IMR-90 (cell line): Measurements from ENCODE around the gene IGLL5. TPM values are rescaled to one million over a fixed set of nuclear protein-coding genes. Genes with fewer than 3 reads are reported as not detected.

Experiments used
- ATAC-seq: fragments of 200-7000 bp; cut with Tn5 transposase; 2 replicates; pipeline ENCODE4 v1.9.1; 2020; ENCODE audit warnings: low read depth, mild to moderate bottlenecking, moderate library complexity
- BruUV-seq: library from RNA; stranded (reverse); fragments of 400-500 nt; replicated peaks from 2 replicates; lab custom pipeline; 2021; lab: Mats Ljungman, UMichigan
- CTCF ChIA-PET: fragments of 300-600 bp; formaldehyde crosslinking; extraction: SDS; loops from one replicate; lab custom pipeline; 2021; ENCODE audit warnings: antibody characterized with exemption; lab: Yijun Ruan, JAX
- POLR2A ChIA-PET: fragments of 300-600 bp; sonication (Branson Sonifier 250); formaldehyde crosslinking; loops from one replicate; lab custom pipeline; 2022; ENCODE audit warnings: antibody characterized with exemption; ENCODE audit not compliant: unreplicated experiment; lab: Charles Lee
- DNase-seq: peaks from one replicate; pipeline ENCODE4 v3.0.0; 2013
- H2AFZ ChIP-seq: replicated peaks from 2 replicates; pipeline ENCODE3; 2013; ENCODE audit warnings: low read length, mild to moderate bottlenecking; ENCODE audit not compliant: poor library complexity
- H2AK5ac ChIP-seq: 2 replicates; pipeline ENCODE4 v1.6.1; 2013; ENCODE audit warnings: low read depth, low read length, inconsistent platforms
- H2AK9ac ChIP-seq: replicated peaks from 2 replicates; pipeline ENCODE3; 2013; ENCODE audit warnings: mild to moderate bottlenecking, low read depth, low read length, moderate library complexity; ENCODE audit not compliant: poor library complexity
- H2BK120ac ChIP-seq: 2 replicates; pipeline ENCODE4 v1.6.1; 2013; ENCODE audit warnings: low read depth, low read length, inconsistent platforms
- H2BK15ac ChIP-seq: 3 replicates; pipeline ENCODE4 v1.6.1; 2013; ENCODE audit warnings: low read depth, low read length, inconsistent platforms
- H2BK20ac ChIP-seq: 2 replicates; pipeline ENCODE4 v1.6.1; 2013; ENCODE audit warnings: low read depth, mild to moderate bottlenecking, inconsistent platforms, low read length, moderate library complexity
- H2BK5ac ChIP-seq: 2 replicates; pipeline ENCODE4 v1.6.1; 2013; ENCODE audit warnings: mild to moderate bottlenecking, low read depth, low read length, inconsistent platforms; ENCODE audit not compliant: poor library complexity, severe bottlenecking
- H3K14ac ChIP-seq: replicated peaks from 2 replicates; pipeline ENCODE4 v1.6.1; 2013; ENCODE audit warnings: low read depth, low read length, inconsistent platforms
- H3K18ac ChIP-seq: 2 replicates; pipeline ENCODE4 v1.6.1; 2013; ENCODE audit warnings: low read depth, low read length, control low read depth
- H3K23ac ChIP-seq: 2 replicates; pipeline ENCODE4 v1.6.1; 2013; ENCODE audit warnings: low read depth, low read length, inconsistent platforms
- H3K27ac ChIP-seq: 2 replicates; pipeline ENCODE4 v1.5.1; 2013; ENCODE audit warnings: mild to moderate bottlenecking, control low read depth, low read length; ENCODE audit not compliant: insufficient read depth
- H3K27me3 ChIP-seq: 2 replicates; pipeline ENCODE4 v1.6.1; 2013; ENCODE audit warnings: low read length; ENCODE audit not compliant: control insufficient read depth, insufficient read depth
- H3K36me3 ChIP-seq: 2 replicates; pipeline ENCODE4 v1.6.1; 2013; ENCODE audit warnings: low read length, mixed read lengths; ENCODE audit not compliant: control insufficient read depth, insufficient read depth
- H3K4ac ChIP-seq: 2 replicates; pipeline ENCODE4 v1.6.1; 2013; ENCODE audit warnings: low read depth, low read length, inconsistent platforms
- H3K4me1 ChIP-seq: 2 replicates; pipeline ENCODE4 v1.6.1; 2013; ENCODE audit warnings: low read length, mixed read lengths; ENCODE audit not compliant: control insufficient read depth, insufficient read depth
- H3K4me2 ChIP-seq: 2 replicates; pipeline ENCODE4 v1.6.1; 2013; ENCODE audit warnings: low read depth, mild to moderate bottlenecking, control low read depth, low read length, moderate library complexity
- H3K4me3 ChIP-seq: 2 replicates; pipeline ENCODE4 v1.5.1; 2013; ENCODE audit warnings: low read depth, mild to moderate bottlenecking, control low read depth, low read length, moderate library complexity; ENCODE audit not compliant: insufficient read depth
- H3K56ac ChIP-seq: 2 replicates; pipeline ENCODE4 v1.6.1; 2013; ENCODE audit warnings: low read length, inconsistent platforms; ENCODE audit not compliant: insufficient read depth; ENCODE audit errors: extremely low read depth
- H3K79me1 ChIP-seq, 2 experiments: 2 replicates each; pipeline ENCODE4 v1.6.1; 2013; ENCODE audit warnings: low read length in 2 of 2, inconsistent platforms in 1 of 2, low read depth in 1 of 2
- H3K9ac ChIP-seq: 2 replicates; pipeline ENCODE4 v1.6.1; 2013; ENCODE audit warnings: low read depth, low read length, control low read depth
- H3K9me1 ChIP-seq: 2 replicates; pipeline ENCODE4 v1.6.1; 2013; ENCODE audit warnings: low read length, inconsistent platforms; ENCODE audit not compliant: insufficient read depth
- H3K9me3 ChIP-seq: 2 replicates; pipeline ENCODE4 v1.6.1; 2013; ENCODE audit warnings: low read length; ENCODE audit not compliant: control insufficient read depth, insufficient read depth
- H4K20me1 ChIP-seq: 2 replicates; pipeline ENCODE4 v1.6.1; 2013; ENCODE audit warnings: low read length, inconsistent platforms; ENCODE audit not compliant: insufficient read depth
- H4K5ac ChIP-seq: 2 replicates; pipeline ENCODE4 v1.6.1; 2013; ENCODE audit warnings: mild to moderate bottlenecking, low read depth, low read length, control low read depth
- H4K8ac ChIP-seq, 2 experiments: 2 replicates each; pipeline ENCODE4 v1.6.1; 2013; ENCODE audit warnings: low read depth in 2 of 2, low read length in 2 of 2, control low read depth in 1 of 2, inconsistent platforms in 1 of 2
- H4K91ac ChIP-seq: 2 replicates; pipeline ENCODE4 v1.6.1; 2013; ENCODE audit warnings: low read depth, low read length, inconsistent platforms; ENCODE audit not compliant: insufficient read depth
- BHLHE40 ChIP-seq: fragments of 150-350 bp; IDR thresholded peaks from 2 replicates; pipeline ENCODE4 v1.6.1; 2016; ENCODE audit warnings: mild to moderate bottlenecking, low read depth, low read length
- CHD1 ChIP-seq: IDR thresholded peaks from 2 replicates; pipeline ENCODE4 v1.6.1; 2012; ENCODE audit warnings: low read depth, low read length, improper control_type of control experiment
- FOS ChIP-seq: fragments of 150-350 bp; IDR thresholded peaks from 2 replicates; pipeline ENCODE4 v1.6.1; 2016; ENCODE audit warnings: low read depth, low read length
- MAFK ChIP-seq: IDR thresholded peaks from 2 replicates; pipeline ENCODE4 v1.6.1; 2012; ENCODE audit warnings: low read depth, low read length, improper control_type of control experiment
- MAZ ChIP-seq: IDR thresholded peaks from 2 replicates; pipeline ENCODE4 v1.6.1; 2012; ENCODE audit warnings: low read depth, mild to moderate bottlenecking, low read length, improper control_type of control experiment, moderate library complexity, borderline replicate concordance
- MXI1 ChIP-seq: IDR thresholded peaks from 2 replicates; pipeline ENCODE4 v1.6.1; 2012; ENCODE audit warnings: low read depth, mild to moderate bottlenecking, low read length, moderate library complexity, borderline replicate concordance
- NFE2L2 ChIP-seq: fragments of 150-350 bp; IDR thresholded peaks from 2 replicates; pipeline ENCODE4 v1.6.1; 2016; ENCODE audit warnings: low read depth, mild to moderate bottlenecking, low read length
- POLR2A ChIP-seq: IDR thresholded peaks from 2 replicates; pipeline ENCODE4 v1.6.1; 2012; ENCODE audit warnings: mild to moderate bottlenecking, low read depth, low read length
- RAD21 ChIP-seq: IDR thresholded peaks from 2 replicates; pipeline ENCODE4 v1.6.1; 2012; ENCODE audit warnings: low read length, improper control_type of control experiment
- RCOR1 ChIP-seq: IDR thresholded peaks from 2 replicates; pipeline ENCODE4 v1.6.1; 2012; ENCODE audit warnings: mild to moderate bottlenecking, low read length, improper control_type of control experiment; ENCODE audit not compliant: insufficient replicate concordance
- RFX5 ChIP-seq: IDR thresholded peaks from 2 replicates; pipeline ENCODE4 v1.8.0; 2012; ENCODE audit warnings: low read depth, mild to moderate bottlenecking, low read length, moderate library complexity
- SMC3 ChIP-seq: fragments of 150-350 bp; IDR thresholded peaks from 2 replicates; pipeline ENCODE4 v1.6.1; 2016; ENCODE audit warnings: low read depth, mild to moderate bottlenecking, antibody characterized with exemption, low read length, moderate library complexity
- WGBS, 2 experiments: methylation state at CpG; one replicate each; pipeline versions ENCODE4 v1.1.5 to v1.1.7; 2013; ENCODE audit warnings: missing lambda C conversion rate in 2 of 2; ENCODE audit not compliant: insufficient read length in 1 of 2; ENCODE audit errors: extremely low coverage in 2 of 2; 5-methylcytosine and 5-hydroxymethylcytosine counted together
- dilution Hi-C: fragments of 300-500 bp; cut with HindIII; formaldehyde crosslinking; loops from one replicate; pipeline ENCODE4 v1.14.3; 2018; ENCODE audit warnings: low sequenced_read_pairs; ENCODE audit not compliant: unreplicated experiment
- in situ Hi-C: fragments of 300-500 bp; cut with MboI; formaldehyde crosslinking; loops from 3 replicates; pipeline ENCODE4 v1.14.3; 2019; ENCODE audit warnings: low sequenced_read_pairs, inconsistent platforms, mixed read lengths
- intact Hi-C: fragments of 100-400 bp; cut with micrococcal nuclease; formaldehyde crosslinking; loops from 2 replicates; pipeline ENCODE4 v1.10.0; 2022
- polyA plus RNA-seq, 3 experiments: library from polyadenylated mRNA; depleted of rRNA; stranded (reverse); fragments of >200 nt; gene quantifications; 2 replicates each; pipeline ENCODE4 v1.2.3, GENCODE V29; 2012; ENCODE audit warnings: low replicate concordance in 1 of 3
- total RNA-seq: library from RNA; depleted of rRNA; stranded (reverse); fragments of >200 nt; gene quantifications from 2 replicates; pipeline ENCODE4 v1.2.3, GENCODE V29; 2012
- TF ChIP-seq, protein P1 (sequence below): conservative IDR thresholded peaks from 2 replicates; pipeline ENCODE4 v1.5.1; 2012; ENCODE audit warnings: mild to moderate bottlenecking, low read depth, low read length, improper control_type of control experiment
- TF ChIP-seq, protein P2 (sequence below): fragments of 150-350 bp; IDR thresholded peaks from 2 replicates; pipeline ENCODE4 v1.6.1; 2016; ENCODE audit warnings: low read depth, mild to moderate bottlenecking, low read length, moderate library complexity, borderline replicate concordance
- TF ChIP-seq, protein P3 (sequence below): fragments of 150-350 bp; IDR thresholded peaks from 2 replicates; pipeline ENCODE4 v1.6.1; 2017; ENCODE audit warnings: mild to moderate bottlenecking, antibody characterized with exemption, low read length, low read depth

Gene IGLL5
- total and polyA plus RNA-seq, 2 of the 4 experiments (the other 2 are of a cell fraction) = not detected

DNA sequence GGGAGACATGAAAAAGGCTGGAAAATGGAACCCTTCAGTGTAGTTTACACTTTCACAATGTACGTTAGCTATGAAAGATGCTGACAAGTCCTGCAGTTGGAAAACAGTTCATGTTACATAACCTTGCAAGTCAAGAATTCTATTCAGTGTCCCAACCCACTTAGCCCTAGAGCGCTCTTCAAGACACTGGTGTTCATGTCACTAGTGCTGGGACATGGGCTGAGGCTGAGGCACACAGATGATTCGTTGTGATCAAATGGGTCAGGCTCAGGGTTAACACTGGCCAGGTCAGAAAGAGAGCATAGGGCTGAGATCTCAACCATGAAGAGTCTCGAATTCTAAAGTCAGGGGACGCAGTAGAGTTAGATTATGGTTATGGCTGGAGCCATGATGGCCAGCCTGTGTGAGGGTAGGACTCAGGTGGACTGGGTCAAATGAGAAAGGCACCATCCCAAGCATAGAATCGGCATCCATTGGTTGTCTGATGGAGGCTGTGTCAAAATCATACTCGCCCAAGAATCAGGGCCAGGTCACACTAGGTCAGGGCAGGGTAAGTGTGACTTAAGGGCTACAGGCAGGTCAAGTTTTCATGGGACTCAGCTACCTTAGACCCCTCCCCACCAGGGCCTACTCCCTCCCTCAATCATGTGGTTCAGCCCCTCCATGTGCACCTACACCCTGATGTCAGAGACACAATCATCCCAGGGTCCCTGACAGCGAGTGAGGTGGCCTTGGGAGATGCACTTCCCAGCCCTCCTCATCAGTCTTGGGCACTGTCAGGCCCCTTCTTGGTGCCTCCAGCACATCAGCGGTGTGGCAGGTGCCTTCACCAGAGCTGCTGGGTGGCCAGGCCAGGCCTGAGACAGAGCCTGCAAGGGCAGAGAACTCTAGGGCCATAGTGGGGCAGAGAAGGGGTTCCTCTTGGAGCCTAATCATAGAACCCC is 20.2 kb downstream of the IGLL5 start:
- Histone ChIP-seq H3K27ac (no peak overlapping the region), H2BK120ac (no peak overlapping the region), H2AK9ac (no peak overlapping the region), H4K91ac (no peak overlapping the region), H3K9me1 (no peaks in the 10 kb centered on the region), H3K4me3 (no peak overlapping the region), H2BK20ac (no peak overlapping the region), H3K9ac (no peak overlapping the region), H4K8ac (no peak overlapping the region), H3K56ac (no peak overlapping the region), H3K4me1 (no peaks in the 10 kb centered on the region), H3K18ac (no peak overlapping the region), H3K14ac (no peak overlapping the region), H3K4me2 (no peak overlapping the region), H3K4ac (no peak overlapping the region), H3K79me1 (no peaks in the 10 kb centered on the region), H2BK5ac (no peak overlapping the region), H2BK15ac (no peak overlapping the region), H3K36me3 (no peaks in the 10 kb centered on the region), H2AK5ac (no peak overlapping the region), H3K27me3 (peaks cover 10% of the 10 kb centered on the region), H2AFZ (no peak overlapping the region), H3K23ac (no peak overlapping the region), H3K9me3 (no peaks in the 10 kb centered on the region), H4K20me1 (no peaks in the 10 kb centered on the region), H4K5ac (no peak overlapping the region)
- no peak for ATAC-seq
- dilution Hi-C loops = no loop called here
- in situ Hi-C loops = no loop called here
- intact Hi-C loops = no loop called here
- CTCF ChIA-PET = no interaction called here
- POLR2A ChIA-PET = no interaction called here
- WGBS, 2 experiments = 35% methylated on average over 2 of the region's 9 CpGs; no CpG with 5 or more reads in 1 of the 2 experiments
- DNase-seq = no peak
- BruUV-seq = no TSS peak
- TF ChIP-seq MXI1 = no peak
- no peak for TF ChIP-seq MAFK
- TF ChIP-seq, protein P1, sequence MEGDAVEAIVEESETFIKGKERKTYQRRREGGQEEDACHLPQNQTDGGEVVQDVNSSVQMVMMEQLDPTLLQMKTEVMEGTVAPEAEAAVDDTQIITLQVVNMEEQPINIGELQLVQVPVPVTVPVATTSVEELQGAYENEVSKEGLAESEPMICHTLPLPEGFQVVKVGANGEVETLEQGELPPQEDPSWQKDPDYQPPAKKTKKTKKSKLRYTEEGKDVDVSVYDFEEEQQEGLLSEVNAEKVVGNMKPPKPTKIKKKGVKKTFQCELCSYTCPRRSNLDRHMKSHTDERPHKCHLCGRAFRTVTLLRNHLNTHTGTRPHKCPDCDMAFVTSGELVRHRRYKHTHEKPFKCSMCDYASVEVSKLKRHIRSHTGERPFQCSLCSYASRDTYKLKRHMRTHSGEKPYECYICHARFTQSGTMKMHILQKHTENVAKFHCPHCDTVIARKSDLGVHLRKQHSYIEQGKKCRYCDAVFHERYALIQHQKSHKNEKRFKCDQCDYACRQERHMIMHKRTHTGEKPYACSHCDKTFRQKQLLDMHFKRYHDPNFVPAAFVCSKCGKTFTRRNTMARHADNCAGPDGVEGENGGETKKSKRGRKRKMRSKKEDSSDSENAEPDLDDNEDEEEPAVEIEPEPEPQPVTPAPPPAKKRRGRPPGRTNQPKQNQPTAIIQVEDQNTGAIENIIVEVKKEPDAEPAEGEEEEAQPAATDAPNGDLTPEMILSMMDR = no peak
- no peak for TF ChIP-seq SMC3
- TF ChIP-seq POLR2A = no peak
- TF ChIP-seq RCOR1 = no peak
- no peak for TF ChIP-seq RFX5
- TF ChIP-seq, protein P2, sequence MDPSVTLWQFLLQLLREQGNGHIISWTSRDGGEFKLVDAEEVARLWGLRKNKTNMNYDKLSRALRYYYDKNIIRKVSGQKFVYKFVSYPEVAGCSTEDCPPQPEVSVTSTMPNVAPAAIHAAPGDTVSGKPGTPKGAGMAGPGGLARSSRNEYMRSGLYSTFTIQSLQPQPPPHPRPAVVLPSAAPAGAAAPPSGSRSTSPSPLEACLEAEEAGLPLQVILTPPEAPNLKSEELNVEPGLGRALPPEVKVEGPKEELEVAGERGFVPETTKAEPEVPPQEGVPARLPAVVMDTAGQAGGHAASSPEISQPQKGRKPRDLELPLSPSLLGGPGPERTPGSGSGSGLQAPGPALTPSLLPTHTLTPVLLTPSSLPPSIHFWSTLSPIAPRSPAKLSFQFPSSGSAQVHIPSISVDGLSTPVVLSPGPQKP = no peak
- TF ChIP-seq, protein P3, sequence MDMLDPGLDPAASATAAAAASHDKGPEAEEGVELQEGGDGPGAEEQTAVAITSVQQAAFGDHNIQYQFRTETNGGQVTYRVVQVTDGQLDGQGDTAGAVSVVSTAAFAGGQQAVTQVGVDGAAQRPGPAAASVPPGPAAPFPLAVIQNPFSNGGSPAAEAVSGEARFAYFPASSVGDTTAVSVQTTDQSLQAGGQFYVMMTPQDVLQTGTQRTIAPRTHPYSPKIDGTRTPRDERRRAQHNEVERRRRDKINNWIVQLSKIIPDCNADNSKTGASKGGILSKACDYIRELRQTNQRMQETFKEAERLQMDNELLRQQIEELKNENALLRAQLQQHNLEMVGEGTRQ = no peak
- TF ChIP-seq CHD1 = no peak
- TF ChIP-seq FOS = no peak
- TF ChIP-seq NFE2L2 = no peak
- no peak for TF ChIP-seq RAD21
- TF ChIP-seq MAZ = no peak
- TF ChIP-seq BHLHE40 = no peak
